Right lobe of liver (tissue), 6 donors: ENCODE data around the gene GDPD5. TPM values are rescaled to one million over a fixed set of nuclear protein-coding genes. Genes with fewer than 3 reads are reported as not detected.

Experiments
- ATAC-seq, 4 donors: fragments of 200-7000 bp; cut with Tn5 transposase; one replicate each; pipeline ENCODE4 v1.9.1; 2020; ENCODE audit warnings: mild to moderate bottlenecking in 4 of 4, moderate library complexity in 4 of 4
- DNase-seq, 3 donors: peaks; one replicate each; pipeline ENCODE4 v3.0.0-alpha.2; 2020
- H3K27ac ChIP-seq, 3 donors: fragments of 200-600 bp; one replicate each; pipeline ENCODE4 v1.8.0; 2022
- H3K27me3 ChIP-seq, 2 donors: fragments of 200-600 bp; one replicate each; pipeline ENCODE4 v1.8.0; 2022
- H3K36me3 ChIP-seq, 4 donors: fragments of 200-600 bp; sonication (generic) in 1 of 4; one replicate each; pipeline versions ENCODE4 v1.5.1 to v1.8.0; 2017 to 2022; ENCODE audit warnings: control low read depth in 1 of 4
- H3K4me1 ChIP-seq, 4 donors: fragments of 200-600 bp; sonication (generic) in 1 of 4; one replicate each; pipeline versions ENCODE4 v1.5.1 to v1.8.0; 2017 to 2022; ENCODE audit warnings: control low read depth in 1 of 4
- H3K4me3 ChIP-seq, 3 donors: fragments of 200-600 bp; one replicate each; pipeline ENCODE4 v1.8.0; 2022
- H3K9me3 ChIP-seq, 4 donors: fragments of 200-600 bp; sonication (generic) in 1 of 4; one replicate each; pipeline versions ENCODE4 v1.5.1 to v1.8.0; 2017 to 2022; ENCODE audit warnings: control low read depth in 1 of 4
- CTCF ChIP-seq, 4 donors: fragments of 200-600 bp in 3 of 4; fragments of 450-650 bp in 1 of 4; IDR thresholded peaks; one replicate each; pipeline versions ENCODE4 v1.5.1 to v1.8.0; 2016 to 2022; ENCODE audit warnings: antibody characterized with exemption in 4 of 4, mild to moderate bottlenecking in 2 of 4
- POLR2A ChIP-seq: fragments of 450-650 bp; IDR thresholded peaks from one replicate; pipeline ENCODE4 v1.6.1; 2017; ENCODE audit warnings: antibody characterized with exemption, mild to moderate bottlenecking
- WGBS: methylation state at CpG from one replicate; pipeline ENCODE4 v1.1.6; 2018; ENCODE audit warnings: low coverage, low lambda C conversion rate; ENCODE audit not compliant: insufficient coverage; ENCODE audit errors: missing lambda C conversion rate; 5-methylcytosine and 5-hydroxymethylcytosine counted together
- intact Hi-C, 2 donors: fragments of 100-400 bp; cut with DNase I; formaldehyde crosslinking; loops; one replicate each; pipeline versions ENCODE4 v1.11.2 to v1.14.1; 2022
- total RNA-seq, 6 experiments: library from RNA; depleted of rRNA in 2 of 6; stranded (reverse); fragments of >200 nt in 2 of 6; fragmentation: NEBNext Ultra II Directional in 3 of 6; extraction: Animal tissue kit (Norgen Biotek cat#: 25700) in 3 of 6; gene quantifications; one replicate each; pipeline versions ENCODE4 v1.1.0 to v1.2.4, GENCODE V29; 2016 to 2023
- donor health status: DM: no; HTN: yes; CAD: no.
- donor health status: DM: no; HTN: no; CAD: no.
- donor health status: DM: no; HTN: no; CAD: no.
- donor health status: DM: no; HTN: yes; CAD: no.
- donor health status: DM: no; HTN: yes; CAD: no.

The GDPD5 gene
- total RNA-seq, 6 experiments from 2014 or later, result 2.0 to 10.7 (median 4.1) TPM

- DNase-seq (no peak), ATAC-seq (no peak)
- Histone ChIP-seq H3K27ac (no peak overlapping the region), H3K27me3 (no peaks in the 10 kb centered on the region), H3K4me1 (peaks cover 0 to 14% (median 2%) of the 10 kb centered on the region in 4 donors), H3K4me3 (no peak overlapping the region), H3K9me3 (no peaks in the 10 kb centered on the region), H3K36me3 (no peaks in the 10 kb centered on the region)
- intact Hi-C loops, result no loop called here
- TF ChIP-seq POLR2A (no peak), CTCF (IDR thresholded peaks at IDR 0.05) (no peak)
- 80% methylated on average over 1 of the region's 3 CpGs for WGBS
Observed at GRCh38 chr11:75518204-75518549, 7.6 kb downstream of the GDPD5 start.

GRCh38 chr11:75516886-75517285 lies 8.9 kb downstream of the GDPD5 start:
- intact Hi-C loops, result no loop called here
- H3K27me3 ChIP-seq, result no peaks in the 10 kb centered on the region
- H3K27ac ChIP-seq, result no peak overlapping the region
- no peak for DNase-seq
- WGBS, result 65% methylated on average over 5 of the region's 7 CpGs
- no peak for TF ChIP-seq CTCF (IDR thresholded peaks at IDR 0.05)
- TF ChIP-seq POLR2A, result no peak
- H3K4me1 ChIP-seq, result peaks cover 0 to 14% (median 2%) of the 10 kb centered on the region in 4 donors
- H3K4me3 ChIP-seq, result no peak overlapping the region
- H3K36me3 ChIP-seq, result no peaks in the 10 kb centered on the region
- ATAC-seq, result no peak
- no peaks in the 10 kb centered on the region for H3K9me3 ChIP-seq

- no peak overlapping the region for H3K4me3 ChIP-seq
- DNase-seq, result no peak
- no peaks in the 10 kb centered on the region for H3K27me3 ChIP-seq
- TF ChIP-seq CTCF (IDR thresholded peaks at IDR 0.05) (no peak), POLR2A (no peak)
- no peak overlapping the region for H3K27ac ChIP-seq
- no peak for ATAC-seq
- intact Hi-C loops, result no loop called here
- WGBS, result 93% methylated on average over 3 of the region's 3 CpGs
- H3K4me1 ChIP-seq, result peaks cover 0 to 14% (median 2%) of the 10 kb centered on the region in 4 donors
- no peaks in the 10 kb centered on the region for H3K36me3 ChIP-seq
- no peaks in the 10 kb centered on the region for H3K9me3 ChIP-seq
Observed at GRCh38 chr11:75516140-75516539, 9.6 kb downstream of the GDPD5 start.

- ATAC-seq, result no peak
Observed at GRCh38 chr11:75514596-75514995, 11.1 kb downstream of the GDPD5 start.

More at GRCh38 chr11:75514596-75514995, 11.1 kb downstream of the GDPD5 start:
- Histone ChIP-seq H3K27ac (no peak overlapping the region), H3K4me1 (peaks cover 0 to 4% (median 0%) of the 10 kb centered on the region in 4 donors), H3K27me3 (no peaks in the 10 kb centered on the region), H3K36me3 (no peaks in the 10 kb centered on the region), H3K9me3 (no peaks in the 10 kb centered on the region), H3K4me3 (no peak overlapping the region)
- DNase-seq, result no peak
- TF ChIP-seq CTCF (IDR thresholded peaks at IDR 0.05), result no peak
- TF ChIP-seq POLR2A, result no peak
- intact Hi-C loops, result no loop called here
